HG02973 (cell line): ENCODE measurements around the gene ZGLP1.

Experiments
- ATAC-seq: cut with Tn5 transposase; IDR thresholded peaks from one replicate; pipeline ENCODE4 v1.9.1; 2021; ENCODE audit warnings: moderate library complexity; ENCODE audit not compliant: unreplicated experiment

The ZGLP1 gene

GRCh38 chr19:10255358-10255757 is 54.3 kb downstream of the ZGLP1 start:
- no peak for ATAC-seq
